ENCODE measurements around the gene MAPK4. TPM values are rescaled to one million over a fixed set of nuclear protein-coding genes. Genes with fewer than 3 reads are reported as not detected.

MAPK4 gene
- total RNA-seq, 1 donor from 2014 or later = 0.11 TPM

DNA sequence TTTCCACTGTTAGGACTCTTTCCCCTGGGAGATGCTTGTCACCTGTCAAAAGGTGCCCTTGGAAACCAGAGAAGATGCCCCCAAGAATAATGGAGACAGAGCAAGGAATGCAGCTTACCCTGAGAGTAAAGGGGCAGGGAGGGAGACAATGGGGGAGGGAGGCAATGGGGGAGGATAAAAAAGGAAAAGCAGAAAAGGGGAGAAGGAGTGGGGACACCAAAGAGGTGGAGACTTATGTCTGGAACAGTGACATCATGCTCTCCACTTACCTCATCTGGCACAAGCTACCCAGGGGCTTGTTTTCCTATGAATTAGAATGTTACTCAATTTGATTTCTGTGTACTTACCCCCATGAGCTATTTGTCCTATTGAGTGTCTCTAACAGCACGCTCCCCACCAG lies 192.1 kb downstream of the MAPK4 start:
- no peaks in the 10 kb centered on the region for H3K27me3 ChIP-seq (ENCODE audit: insufficient read depth, low read length)
- H3K36me3 ChIP-seq (ENCODE audit: insufficient read depth, low read length) = no peaks in the 10 kb centered on the region
- no peak for FAIRE-seq
- no peak for DNase-seq (ENCODE audit: low read depth)
- no peaks in the 10 kb centered on the region for H3K4me1 ChIP-seq (ENCODE audit: insufficient read depth, low read length)
- H3K27ac ChIP-seq (ENCODE audit: low read depth, low read length) = no peak overlapping the region
- H3K9ac ChIP-seq (ENCODE audit: low read length) = no peak overlapping the region
- no peak for TF ChIP-seq EZH2 (IDR thresholded peaks at IDR 0.05; ENCODE audit: insufficient read depth, low read length)
- TF ChIP-seq, protein P1, sequence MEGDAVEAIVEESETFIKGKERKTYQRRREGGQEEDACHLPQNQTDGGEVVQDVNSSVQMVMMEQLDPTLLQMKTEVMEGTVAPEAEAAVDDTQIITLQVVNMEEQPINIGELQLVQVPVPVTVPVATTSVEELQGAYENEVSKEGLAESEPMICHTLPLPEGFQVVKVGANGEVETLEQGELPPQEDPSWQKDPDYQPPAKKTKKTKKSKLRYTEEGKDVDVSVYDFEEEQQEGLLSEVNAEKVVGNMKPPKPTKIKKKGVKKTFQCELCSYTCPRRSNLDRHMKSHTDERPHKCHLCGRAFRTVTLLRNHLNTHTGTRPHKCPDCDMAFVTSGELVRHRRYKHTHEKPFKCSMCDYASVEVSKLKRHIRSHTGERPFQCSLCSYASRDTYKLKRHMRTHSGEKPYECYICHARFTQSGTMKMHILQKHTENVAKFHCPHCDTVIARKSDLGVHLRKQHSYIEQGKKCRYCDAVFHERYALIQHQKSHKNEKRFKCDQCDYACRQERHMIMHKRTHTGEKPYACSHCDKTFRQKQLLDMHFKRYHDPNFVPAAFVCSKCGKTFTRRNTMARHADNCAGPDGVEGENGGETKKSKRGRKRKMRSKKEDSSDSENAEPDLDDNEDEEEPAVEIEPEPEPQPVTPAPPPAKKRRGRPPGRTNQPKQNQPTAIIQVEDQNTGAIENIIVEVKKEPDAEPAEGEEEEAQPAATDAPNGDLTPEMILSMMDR (IDR thresholded peaks at IDR 0.05; ENCODE audit: insufficient read depth, low read depth, low read length) = no peak
- H4K20me1 ChIP-seq (ENCODE audit: insufficient read depth, low read length) = no peaks in the 10 kb centered on the region
- H2AFZ ChIP-seq (ENCODE audit: low read depth, low read length) = no peak overlapping the region
- H3K27me3 Mint-ChIP-seq (ENCODE audit: low read depth, unreplicated experiment) = peaks cover 11% of the 10 kb centered on the region
- H3K9me3 ChIP-seq (ENCODE audit: insufficient read depth, low read depth, low read length) = no peaks in the 10 kb centered on the region
- no peak overlapping the region for H3K4me3 Mint-ChIP-seq (ENCODE audit: unreplicated experiment)
- peaks cover 8% of the 10 kb centered on the region for H3K4me1 Mint-ChIP-seq (ENCODE audit: low read depth, unreplicated experiment)
- no peak overlapping the region for H3K27ac Mint-ChIP-seq (ENCODE audit: unreplicated experiment)
- H3K79me2 ChIP-seq (ENCODE audit: insufficient read depth, low read length) = no peaks in the 10 kb centered on the region
- H3K4me3 ChIP-seq (ENCODE audit: insufficient read depth, low read depth, low read length) = no peak overlapping the region
- H3K4me2 ChIP-seq (ENCODE audit: low read length) = no peak overlapping the region
- H3K36me3 Mint-ChIP-seq (ENCODE audit: low read depth, unreplicated experiment) = no peaks in the 10 kb centered on the region
- H3K9me3 Mint-ChIP-seq (ENCODE audit: unreplicated experiment) = peaks cover 6% of the 10 kb centered on the region

GRCh38 chr18:50753311-50753710 lies 193.4 kb downstream of the MAPK4 start:
- Mint-ChIP-seq H3K4me3 (ENCODE audit: unreplicated experiment) (no peak overlapping the region), H3K9me3 (ENCODE audit: unreplicated experiment) (peaks cover 4% of the 10 kb centered on the region), H3K36me3 (ENCODE audit: low read depth, unreplicated experiment) (no peaks in the 10 kb centered on the region), H3K27me3 (ENCODE audit: low read depth, unreplicated experiment) (peaks cover 11% of the 10 kb centered on the region), H3K27ac (ENCODE audit: unreplicated experiment) (no peak overlapping the region), H3K4me1 (ENCODE audit: low read depth, unreplicated experiment) (peaks cover 8% of the 10 kb centered on the region)
- H3K27ac ChIP-seq (ENCODE audit: low read depth, low read length) = no peak overlapping the region
- no peak overlapping the region for H3K9ac ChIP-seq (ENCODE audit: low read length)
- H3K36me3 ChIP-seq (ENCODE audit: insufficient read depth, low read length) = no peaks in the 10 kb centered on the region
- no peaks in the 10 kb centered on the region for H4K20me1 ChIP-seq (ENCODE audit: insufficient read depth, low read length)
- no peaks in the 10 kb centered on the region for H3K4me1 ChIP-seq (ENCODE audit: insufficient read depth, low read length)
- no peak overlapping the region for H3K4me2 ChIP-seq (ENCODE audit: low read length)
- no peaks in the 10 kb centered on the region for H3K79me2 ChIP-seq (ENCODE audit: insufficient read depth, low read length)
- no peak overlapping the region for H3K4me3 ChIP-seq (ENCODE audit: insufficient read depth, low read depth, low read length)
- no peak overlapping the region for H2AFZ ChIP-seq (ENCODE audit: low read depth, low read length)
- H3K9me3 ChIP-seq (ENCODE audit: insufficient read depth, low read depth, low read length) = no peaks in the 10 kb centered on the region
- no peak for DNase-seq (ENCODE audit: low read depth)
- no peak for FAIRE-seq
- H3K27me3 ChIP-seq (ENCODE audit: insufficient read depth, low read length) = no peaks in the 10 kb centered on the region
- no peak for TF ChIP-seq EZH2 (IDR thresholded peaks at IDR 0.05; ENCODE audit: insufficient read depth, low read length)
- TF ChIP-seq, protein P1 (IDR thresholded peaks at IDR 0.05; ENCODE audit: insufficient read depth, low read depth, low read length) = no peak

DNA sequence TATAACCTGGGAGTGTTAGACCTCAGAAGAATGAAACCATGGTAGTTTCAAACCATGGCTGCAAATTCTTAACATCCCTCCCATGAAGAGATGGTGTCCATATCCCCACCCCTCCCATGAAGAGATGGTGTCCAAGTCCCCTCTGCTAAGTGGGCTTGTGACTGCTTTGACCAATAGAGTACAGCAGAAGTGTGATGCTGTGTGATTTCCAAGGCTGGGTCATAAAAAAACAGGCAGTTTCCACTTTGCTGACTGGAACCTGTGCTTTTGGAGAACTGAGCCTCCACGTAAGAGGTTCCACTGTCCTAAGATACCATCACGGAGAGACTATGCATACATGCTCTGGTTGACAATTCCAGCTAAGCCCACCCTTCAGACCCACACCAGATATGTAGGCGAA lies 194.4 kb downstream of the MAPK4 start:
- Histone ChIP-seq H4K20me1 (ENCODE audit: insufficient read depth, low read length) (no peaks in the 10 kb centered on the region), H3K27me3 (ENCODE audit: insufficient read depth, low read length) (no peaks in the 10 kb centered on the region), H3K79me2 (ENCODE audit: insufficient read depth, low read length) (no peaks in the 10 kb centered on the region), H3K4me1 (ENCODE audit: insufficient read depth, low read length) (no peaks in the 10 kb centered on the region), H3K9ac (ENCODE audit: low read length) (no peak overlapping the region), H3K4me3 (ENCODE audit: insufficient read depth, low read depth, low read length) (no peak overlapping the region), H3K36me3 (ENCODE audit: insufficient read depth, low read length) (no peaks in the 10 kb centered on the region), H3K27ac (ENCODE audit: low read depth, low read length) (no peak overlapping the region), H2AFZ (ENCODE audit: low read depth, low read length) (no peak overlapping the region), H3K9me3 (ENCODE audit: insufficient read depth, low read depth, low read length) (no peaks in the 10 kb centered on the region), H3K4me2 (ENCODE audit: low read length) (no peak overlapping the region)
- TF ChIP-seq, protein P1 (IDR thresholded peaks at IDR 0.05; ENCODE audit: insufficient read depth, low read depth, low read length) = no peak
- TF ChIP-seq EZH2 (IDR thresholded peaks at IDR 0.05; ENCODE audit: insufficient read depth, low read length) = no peak
- Mint-ChIP-seq H3K4me1 (ENCODE audit: low read depth, unreplicated experiment) (no peaks in the 10 kb centered on the region), H3K27me3 (ENCODE audit: low read depth, unreplicated experiment) (peaks cover 9% of the 10 kb centered on the region), H3K9me3 (ENCODE audit: unreplicated experiment) (peaks cover 4% of the 10 kb centered on the region), H3K27ac (ENCODE audit: unreplicated experiment) (no peak overlapping the region), H3K36me3 (ENCODE audit: low read depth, unreplicated experiment) (no peaks in the 10 kb centered on the region), H3K4me3 (ENCODE audit: unreplicated experiment) (no peak overlapping the region)
- DNase-seq (ENCODE audit: low read depth) (no peak), FAIRE-seq (no peak)
